K562 (cell line): ENCODE results near the gene CDC45. TPM values are rescaled to one million over a fixed set of nuclear protein-coding genes. Genes with fewer than 3 reads are reported as not detected.

Experiments used
- ASH1L ChIP-seq: fragments of 450-650 bp; IDR thresholded peaks from 2 replicates; pipeline ENCODE4 v1.6.1; 2018; ENCODE audit warnings: borderline replicate concordance, mild to moderate bottlenecking, low read depth; ENCODE audit not compliant: partially characterized antibody
- ATF2 ChIP-seq: sonication (generic); formaldehyde crosslinking; IDR thresholded peaks from 2 replicates; pipeline ENCODE4 v1.8.1; 2022; ENCODE audit warnings: missing genetic modification reagents
- ERF ChIP-seq: fragments of 450-650 bp; formaldehyde crosslinking; IDR thresholded peaks from 2 replicates; pipeline ENCODE4 v1.4.0; 2020; ENCODE audit warnings: mild to moderate bottlenecking, mixed read lengths
- EWSR1 ChIP-seq: fragments of 450-650 bp; IDR thresholded peaks from 2 replicates; pipeline ENCODE4 v1.6.1; 2018; ENCODE audit warnings: borderline replicate concordance, mild to moderate bottlenecking, low read depth, moderate library complexity; ENCODE audit not compliant: partially characterized antibody
- KLF6 ChIP-seq: fragments of 250-450 bp; sonication (Bioruptor Pico); IDR thresholded peaks from 2 replicates; pipeline ENCODE4 v1.4.0; 2020; ENCODE audit warnings: mild to moderate bottlenecking, moderate library complexity, borderline replicate concordance
- MAFK ChIP-seq: IDR thresholded peaks from 2 replicates; pipeline ENCODE4 v1.6.1; 2011; ENCODE audit warnings: low read length, improper control_type of control experiment
- MCM7 ChIP-seq, 2 experiments: fragments of 450-650 bp; IDR thresholded peaks; 2 replicates each; pipeline ENCODE4 v1.6.1; 2016 to 2018
- MYBL2 ChIP-seq, 2 experiments: fragments of 450-650 bp in 1 of 2; sonication (generic) in 1 of 2; formaldehyde crosslinking in 1 of 2; IDR thresholded peaks; 2 replicates each; pipeline versions ENCODE4 v1.6.1 to v1.8.1; 2017 to 2022; ENCODE audit warnings: borderline replicate concordance in 1 of 2, inconsistent platforms in 1 of 2, low read depth in 1 of 2, mild to moderate bottlenecking in 1 of 2, missing genetic modification reagents in 1 of 2, moderate library complexity in 1 of 2
- SFPQ ChIP-seq: fragments of 200-400 bp; formaldehyde crosslinking; IDR thresholded peaks from 2 replicates; pipeline ENCODE4 v1.6.1; 2017; ENCODE audit warnings: mild to moderate bottlenecking, low read depth, low read length, moderate library complexity
- SNIP1 ChIP-seq: fragments of 450-650 bp; IDR thresholded peaks from 2 replicates; pipeline ENCODE4 v1.7.1; 2017; ENCODE audit warnings: low read depth, mild to moderate bottlenecking
- SRF ChIP-seq, 2 experiments: fragments of 250-450, 450-650 bp in 1 of 2; sonication (Bioruptor Pico) in 1 of 2; sonication (generic) in 1 of 2; formaldehyde crosslinking; IDR thresholded peaks; 2 replicates each; pipeline versions ENCODE4 v1.5.0 to v1.5.1; 2020 to 2022; ENCODE audit warnings: mild to moderate bottlenecking in 1 of 2, missing genetic modification reagents in 1 of 2
- ZC3H4 ChIP-seq: sonication (generic); formaldehyde crosslinking; IDR thresholded peaks from 2 replicates; pipeline ENCODE4 v1.9.0; 2021; ENCODE audit warnings: missing genetic modification reagents, borderline replicate concordance
- ZHX1 ChIP-seq: fragments of 150-350 bp; conservative IDR thresholded peaks from 2 replicates; pipeline ENCODE4 v1.6.1; 2014; ENCODE audit warnings: low read length
- ZNF311 ChIP-seq: fragments of 250-450 bp; sonication (Bioruptor Pico); IDR thresholded peaks from 2 replicates; pipeline ENCODE4 v1.4.0; 2020; ENCODE audit warnings: mild to moderate bottlenecking, moderate library complexity
- ZNF551 ChIP-seq: fragments of 250-450 bp; sonication (Bioruptor Pico); IDR thresholded peaks from 2 replicates; pipeline ENCODE4 v1.5.0; 2021; ENCODE audit warnings: mild to moderate bottlenecking, moderate library complexity
- ZNF655 ChIP-seq: fragments of 250-450 bp; sonication (Bioruptor Pico); IDR thresholded peaks from 2 replicates; pipeline ENCODE4 v1.5.0; 2021
- ZNF695 ChIP-seq: fragments of 450-650 bp; formaldehyde crosslinking; IDR thresholded peaks from 2 replicates; pipeline ENCODE4 v1.4.0; 2020; ENCODE audit warnings: mild to moderate bottlenecking, moderate library complexity
- polyA plus RNA-seq, 8 experiments: library from polyadenylated mRNA; depleted of rRNA in 4 of 8; stranded (reverse) in 5 of 8; unstranded in 3 of 8; fragments of >200 nt; fragmentation: Nextera tagmentation in 2 of 8; fragmentation: Illumina TruSeq in 1 of 8; extraction: Ambion mirVana in 2 of 8; extraction: Trizol in 1 of 8; gene quantifications; 2 replicates each; pipeline versions ENCODE4 v1.2.1 to v1.2.3, GENCODE V29; 2011 to 2014; ENCODE audit warnings: inconsistent platforms in 1 of 8, missing spikeins in 1 of 8
- total RNA-seq, 7 experiments: library from RNA; depleted of rRNA in 6 of 7; stranded (reverse); fragments of >200 nt in 6 of 7; fragmentation: Illumina TruSeq in 2 of 7; extraction: Trizol in 2 of 7; gene quantifications; 2 replicates each; pipeline versions ENCODE4 v1.2.1 to v1.2.3, GENCODE V29; 2011 to 2021; ENCODE audit warnings: low replicate concordance in 1 of 7
- TF ChIP-seq, protein P1 (sequence below): fragments of 450-650 bp; formaldehyde crosslinking; IDR thresholded peaks from 2 replicates; pipeline ENCODE4 v1.4.0; 2020; ENCODE audit warnings: mild to moderate bottlenecking, moderate library complexity

CDC45 gene
- total and polyA plus RNA-seq, 9 of the 15 experiments (the other 6 are each of a cell fraction or from before 2014, with no cell fraction given) = 251 to 580 (median 410) TPM

DNA sequence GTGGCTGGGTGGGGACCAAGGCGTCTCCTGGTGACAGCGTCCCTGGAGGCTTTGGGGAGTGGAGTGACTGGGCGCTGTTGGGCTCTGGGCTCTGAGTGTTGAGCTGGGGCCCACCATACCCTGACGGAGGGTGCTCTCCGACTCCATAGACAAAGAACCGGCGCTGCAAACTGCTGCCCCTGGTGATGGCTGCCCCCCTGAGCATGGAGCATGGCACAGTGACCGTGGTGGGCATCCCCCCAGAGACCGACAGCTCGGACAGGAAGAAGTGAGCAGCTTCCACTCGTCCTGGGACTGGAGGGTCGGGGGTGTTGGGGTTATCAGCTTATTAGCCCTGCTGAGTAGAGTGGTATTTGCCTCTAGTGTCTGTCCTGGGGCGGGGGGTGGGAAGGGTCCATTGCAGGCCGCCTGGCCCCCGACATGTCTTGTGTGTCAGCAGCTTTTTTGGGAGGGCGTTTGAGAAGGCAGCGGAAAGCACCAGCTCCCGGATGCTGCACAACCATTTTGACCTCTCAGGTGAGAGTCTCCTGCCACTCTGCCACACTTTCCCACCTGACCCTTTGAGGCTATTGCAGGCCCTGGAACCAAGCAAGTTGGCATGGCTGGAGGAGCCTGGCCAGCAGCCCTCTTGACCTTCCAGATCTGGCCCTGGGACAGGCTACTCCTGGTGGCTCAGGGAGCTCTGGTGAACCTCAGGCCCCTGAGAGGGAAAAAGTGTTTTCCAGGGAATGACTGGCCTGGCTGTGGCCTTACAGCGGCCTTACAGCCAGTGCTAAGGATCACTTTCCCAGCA, 36.9 kb downstream of the CDC45 start (continued):
- TF ChIP-seq ZC3H4 = peak; percentile 61; the same call in 1 of the 2 replicates
- no peak for TF ChIP-seq ZHX1
- TF ChIP-seq SNIP1 = no peak
- no peak for TF ChIP-seq MAFK
- no peak for TF ChIP-seq ZNF695 (CRISPR knock-in tag)
- TF ChIP-seq SRF (CRISPR knock-in tag; IDR thresholded peaks at IDR 0.05) = no peak
- no peak for TF ChIP-seq MYBL2 (IDR thresholded peaks at IDR 0.05; ENCODE audit: low read depth)
- TF ChIP-seq MYBL2 (CRISPR knock-in tag; IDR thresholded peaks at IDR 0.05; ENCODE audit: borderline replicate concordance) = 0 out of 2 replicates have a peak, but pooled peaks have one; percentile 48
- TF ChIP-seq KLF6 (CRISPR knock-in tag) = no peak
- no peak for TF ChIP-seq ZNF551 (CRISPR knock-in tag)
- TF ChIP-seq ZNF311 (CRISPR knock-in tag) = no peak
- no peak for TF ChIP-seq MCM7 (IDR thresholded peaks at IDR 0.05)
- no peak for TF ChIP-seq ERF (CRISPR knock-in tag)
- TF ChIP-seq ASH1L = no peak
- no peak for TF ChIP-seq EWSR1
- TF ChIP-seq SFPQ = no peak
- no peak for TF ChIP-seq ZNF655 (CRISPR knock-in tag)
- TF ChIP-seq, protein P1, sequence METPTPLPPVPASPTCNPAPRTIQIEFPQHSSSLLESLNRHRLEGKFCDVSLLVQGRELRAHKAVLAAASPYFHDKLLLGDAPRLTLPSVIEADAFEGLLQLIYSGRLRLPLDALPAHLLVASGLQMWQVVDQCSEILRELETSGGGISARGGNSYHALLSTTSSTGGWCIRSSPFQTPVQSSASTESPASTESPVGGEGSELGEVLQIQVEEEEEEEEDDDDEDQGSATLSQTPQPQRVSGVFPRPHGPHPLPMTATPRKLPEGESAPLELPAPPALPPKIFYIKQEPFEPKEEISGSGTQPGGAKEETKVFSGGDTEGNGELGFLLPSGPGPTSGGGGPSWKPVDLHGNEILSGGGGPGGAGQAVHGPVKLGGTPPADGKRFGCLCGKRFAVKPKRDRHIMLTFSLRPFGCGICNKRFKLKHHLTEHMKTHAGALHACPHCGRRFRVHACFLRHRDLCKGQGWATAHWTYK (CRISPR knock-in tag) = no peak
- 0 out of 2 replicates have a peak, but pooled peaks have one; percentile 39 for TF ChIP-seq ATF2 (CRISPR knock-in tag)
